ENCODE data around the gene DDX39A.
"Not testable (repeated sequence)": the region's sequence is repeated elsewhere in the genome, so short reads cannot be mapped to it uniquely, and the experiment has no call there.

DDX39A gene

GRCh38 chr19:14419106-14419813 is at the start of gene DDX39A:
TSS of gene DDX39A (minus strand) at chr19:14419341. CDS start at chr19:14413220, 6,121 bp downstream.
- peak; percentile 99 for DNase-seq (ENCODE audit: low spot score)

- no peak for DNase-seq (ENCODE audit: low spot score)
Observed at GRCh38 chr19:14467816-14468215, 48.7 kb upstream of the DDX39A start.

GRCh38 chr19:14467391-14467790 is 48.2 kb upstream of the DDX39A start:
- no peak for DNase-seq (ENCODE audit: low spot score)

- no peak for DNase-seq (ENCODE audit: low spot score)
Observed at GRCh38 chr19:14463747-14464146, 44.6 kb upstream of the DDX39A start.

- DNase-seq (ENCODE audit: low spot score), result not testable (repeated sequence)
Observed at GRCh38 chr19:14462401-14462800, 43.3 kb upstream of the DDX39A start.

- no peak for DNase-seq (ENCODE audit: low spot score)
Observed at GRCh38 chr19:14460935-14461334, 41.8 kb upstream of the DDX39A start.

GRCh38 chr19:14459703-14460102 is 40.6 kb upstream of the DDX39A start:
- no peak for DNase-seq (ENCODE audit: low spot score)

- DNase-seq (ENCODE audit: low spot score), result not testable (repeated sequence)
Observed at GRCh38 chr19:14452303-14452702, 33.2 kb upstream of the DDX39A start.

- no peak for DNase-seq (ENCODE audit: low spot score)
Observed at GRCh38 chr19:14450876-14451275, 31.7 kb upstream of the DDX39A start.

GRCh38 chr19:14450168-14450874 is 31.2 kb upstream of the DDX39A start:
- DNase-seq (ENCODE audit: low spot score), result no peak

GRCh38 chr19:14449321-14449720 is 30.2 kb upstream of the DDX39A start:
- DNase-seq (ENCODE audit: low spot score), result no peak

- no peak for DNase-seq (ENCODE audit: low spot score)
Observed at GRCh38 chr19:14446336-14447036, 27.3 kb upstream of the DDX39A start.

- DNase-seq (ENCODE audit: low spot score), result no peak
Observed at GRCh38 chr19:14443632-14444216, 24.6 kb upstream of the DDX39A start.

- DNase-seq (ENCODE audit: low spot score), result no peak
Observed at GRCh38 chr19:14442891-14443631, 23.9 kb upstream of the DDX39A start.

- no peak for DNase-seq (ENCODE audit: low spot score)
Observed at GRCh38 chr19:14441041-14441938, 22.1 kb upstream of the DDX39A start.

- DNase-seq (ENCODE audit: low spot score), result peak; percentile 48
Observed at GRCh38 chr19:14440049-14440448, 20.9 kb upstream of the DDX39A start.

GRCh38 chr19:14439014-14439413 is 19.9 kb upstream of the DDX39A start:
- no peak for DNase-seq (ENCODE audit: low spot score)

- no peak for DNase-seq (ENCODE audit: low spot score)
Observed at GRCh38 chr19:14437578-14438140, 18.5 kb upstream of the DDX39A start.

- DNase-seq (ENCODE audit: low spot score), result no peak
Observed at GRCh38 chr19:14435320-14436050, 16.3 kb upstream of the DDX39A start.
